Iris pigment epithelial cell (primary cell): ENCODE data around the gene PIP5KL1.

ENCODE experiments used
- DNase-seq: peaks from one replicate; pipeline ENCODE4 v3.0.0-alpha.2; 2011; ENCODE audit warnings: low read depth

Gene PIP5KL1

DNA sequence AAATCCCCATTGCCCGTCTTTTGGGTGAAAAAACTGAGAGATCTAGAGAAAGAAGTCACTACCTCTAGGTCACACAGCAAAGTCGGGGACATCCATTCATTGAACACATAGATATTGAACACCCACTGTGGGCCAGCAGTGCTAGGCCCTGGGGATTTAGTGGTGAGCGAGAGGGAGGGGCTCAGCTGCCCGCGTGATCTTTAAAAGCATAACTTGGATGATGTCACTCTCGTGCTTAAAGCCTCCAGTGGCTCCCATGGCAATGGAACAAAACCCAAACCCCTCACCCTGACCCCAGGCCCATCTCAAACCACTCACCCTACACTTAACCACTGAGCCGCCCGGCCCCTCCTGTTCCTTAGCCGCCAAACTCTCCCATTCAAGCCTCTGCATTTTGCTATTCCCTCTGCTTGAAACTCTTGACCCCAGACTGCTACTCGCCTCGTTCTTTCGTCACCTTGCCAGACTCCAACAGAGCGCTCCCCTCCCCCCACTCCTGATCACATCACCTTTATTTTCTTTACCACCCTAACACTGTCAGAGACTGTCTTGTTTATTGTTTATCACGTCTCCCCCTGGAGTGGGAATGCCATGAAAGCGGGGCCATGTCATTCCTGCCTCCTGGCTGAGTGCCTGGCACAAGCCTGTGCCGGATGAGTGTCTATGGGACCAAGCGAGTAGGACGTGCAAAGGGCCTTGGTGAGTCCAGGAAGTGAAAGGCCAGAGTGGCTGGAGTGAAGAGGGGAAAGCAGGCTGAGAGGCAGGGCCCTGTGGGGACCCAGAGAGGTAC, 710 bp upstream of the PIP5KL1 start:
- DNase-seq: peak; percentile 80

DNA sequence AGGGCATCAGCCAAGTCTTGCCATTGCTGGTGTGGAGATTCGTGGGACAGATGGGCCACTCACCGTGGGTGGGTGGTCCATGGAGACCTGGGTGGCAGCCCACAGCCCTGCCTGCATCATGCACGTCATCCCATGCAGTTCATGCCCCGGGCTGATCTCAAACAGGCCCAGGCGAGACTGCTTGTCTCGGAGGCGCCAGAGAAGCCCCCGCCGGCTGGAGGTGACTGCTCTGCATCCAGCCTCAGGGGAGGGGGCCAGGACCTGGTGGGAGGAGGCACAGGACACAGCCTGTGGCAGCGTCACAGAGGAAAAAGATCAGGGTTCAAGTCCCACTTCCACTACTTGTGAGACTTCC, 975 bp downstream of the PIP5KL1 start:
- DNase-seq: no peak

DNA sequence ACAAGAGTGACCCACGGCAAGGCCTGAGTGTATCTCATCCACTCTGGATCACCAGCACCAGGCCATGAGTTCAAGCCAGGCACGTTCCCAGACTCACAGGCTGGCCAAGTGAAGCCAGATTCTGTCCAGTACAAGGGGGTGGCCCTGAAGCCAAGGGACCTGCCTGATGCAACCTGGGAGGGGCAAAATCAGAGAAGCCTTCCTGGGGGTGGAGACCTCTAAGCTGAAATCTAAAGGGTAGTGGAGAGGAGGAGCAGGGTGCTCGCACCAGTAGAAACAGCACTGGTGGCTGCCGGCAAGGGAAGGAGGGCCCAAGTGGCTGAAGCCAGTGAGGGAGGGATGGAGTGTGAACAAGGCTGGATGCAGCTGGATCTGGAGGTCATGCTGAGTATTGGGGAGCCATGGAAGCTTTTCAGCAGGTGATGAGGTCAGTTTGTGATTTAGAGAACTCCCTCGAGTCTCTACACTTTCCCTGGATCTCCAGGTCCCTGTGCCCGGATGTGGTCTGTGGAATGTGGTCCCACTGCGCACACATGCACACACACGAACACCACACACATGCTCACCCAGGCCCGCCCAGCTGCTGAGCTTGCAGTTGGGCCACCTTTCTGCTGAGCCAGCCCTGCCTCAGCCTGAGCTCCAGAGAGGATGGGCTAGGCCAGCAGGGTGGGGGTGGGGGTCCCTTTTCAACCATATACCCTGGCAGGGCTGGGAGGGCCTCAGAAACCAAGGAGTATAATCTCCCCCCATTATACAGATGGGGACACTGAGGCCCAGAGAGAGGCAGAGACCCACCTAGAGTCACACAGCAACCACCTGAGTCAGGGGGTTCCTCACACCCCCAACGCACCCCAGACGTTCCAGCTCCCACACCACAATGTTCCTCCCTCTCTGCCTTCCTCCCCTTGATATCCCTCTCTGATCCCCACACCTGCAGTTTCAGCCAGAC, 1.6 kb downstream of the PIP5KL1 start:
- DNase-seq: no peak

DNA sequence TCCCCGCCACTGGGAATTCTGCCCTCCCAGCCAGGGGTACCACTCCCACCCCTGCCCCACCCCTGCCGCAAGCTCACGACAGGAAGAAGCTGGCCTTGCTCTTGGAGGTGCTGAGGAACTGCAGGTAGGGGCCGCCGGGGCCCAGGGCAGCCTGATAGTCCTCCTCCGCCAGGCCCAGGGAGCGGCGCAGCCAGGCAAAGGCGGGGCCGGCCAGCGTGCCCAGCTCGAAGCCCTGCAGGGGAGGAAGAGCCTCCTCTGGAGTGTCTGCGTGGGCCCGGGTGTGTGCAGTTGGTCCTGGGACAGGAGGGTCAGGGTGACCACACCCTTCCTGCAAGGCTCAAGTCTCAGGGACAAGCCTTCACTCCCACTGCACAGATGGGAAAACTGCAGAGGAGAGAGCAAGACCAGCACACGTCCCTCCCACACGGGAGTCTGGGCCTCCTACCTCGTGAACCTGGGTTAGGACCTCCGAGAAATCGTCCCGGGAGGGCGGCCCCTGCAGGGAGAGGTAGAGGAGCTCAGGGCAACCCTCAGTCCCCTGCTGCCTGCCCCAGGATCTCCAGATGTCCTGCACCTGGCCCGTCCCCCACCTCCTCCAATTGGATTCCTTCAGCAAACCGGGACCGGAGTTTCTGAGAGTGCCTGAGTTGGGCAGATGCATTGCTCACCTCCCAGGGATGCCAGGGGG, 2.4 kb downstream of the PIP5KL1 start:
- no peak for DNase-seq

DNA sequence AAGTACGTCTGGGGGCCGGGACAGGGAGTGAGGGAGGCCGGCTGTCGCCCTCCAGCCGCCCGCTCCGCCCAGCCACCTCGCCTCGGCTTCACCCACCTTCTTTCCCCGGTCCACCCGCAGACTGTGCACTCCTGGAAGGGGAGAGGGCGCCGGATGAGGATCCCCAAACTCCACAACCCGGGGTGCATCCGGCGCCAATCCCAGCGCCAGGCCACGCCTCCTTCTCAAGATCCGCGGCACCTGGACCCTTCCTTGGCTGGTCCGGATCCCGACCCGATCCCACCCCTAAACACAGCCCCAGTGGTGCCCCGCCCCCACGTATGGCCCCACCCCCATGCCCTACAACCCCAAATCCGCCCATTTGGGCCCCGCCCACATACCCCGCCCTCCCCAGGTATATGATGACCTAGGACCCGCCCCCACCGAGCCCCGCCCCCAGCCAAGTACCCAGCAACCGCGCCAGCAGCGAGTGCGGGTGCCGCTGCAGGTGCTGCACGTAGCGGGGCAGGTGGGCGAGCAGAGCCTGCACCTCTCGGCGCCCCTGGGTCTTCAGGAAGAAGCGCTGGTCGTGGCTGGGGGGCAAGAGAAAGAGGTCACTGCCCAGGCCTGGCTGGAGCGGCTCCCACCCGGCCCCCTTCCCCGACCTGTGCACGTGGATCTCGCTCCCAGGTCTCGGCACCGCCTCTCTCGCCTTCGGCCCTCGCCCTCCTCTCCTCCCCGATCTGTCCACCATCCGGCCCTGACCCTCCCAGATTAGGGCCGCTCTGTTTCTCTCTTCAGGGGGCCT, 3.2 kb downstream of the PIP5KL1 start:
- DNase-seq: no peak

DNA sequence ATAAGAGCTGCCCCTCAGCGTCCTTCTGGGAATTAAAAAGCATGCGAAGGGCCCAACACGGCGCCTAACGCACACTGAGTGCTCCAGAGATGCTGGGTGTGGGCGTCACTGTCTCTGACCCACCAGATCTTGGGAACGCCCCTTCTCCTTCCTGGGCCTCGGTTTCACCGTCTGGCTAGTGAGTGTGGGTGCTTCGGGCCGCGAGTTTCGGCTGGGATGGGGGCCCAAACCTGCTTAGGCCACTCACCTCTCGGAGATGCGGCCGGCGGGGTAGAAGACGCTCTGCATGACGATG, 3.7 kb downstream of the PIP5KL1 start:
- DNase-seq: no peak

DNA sequence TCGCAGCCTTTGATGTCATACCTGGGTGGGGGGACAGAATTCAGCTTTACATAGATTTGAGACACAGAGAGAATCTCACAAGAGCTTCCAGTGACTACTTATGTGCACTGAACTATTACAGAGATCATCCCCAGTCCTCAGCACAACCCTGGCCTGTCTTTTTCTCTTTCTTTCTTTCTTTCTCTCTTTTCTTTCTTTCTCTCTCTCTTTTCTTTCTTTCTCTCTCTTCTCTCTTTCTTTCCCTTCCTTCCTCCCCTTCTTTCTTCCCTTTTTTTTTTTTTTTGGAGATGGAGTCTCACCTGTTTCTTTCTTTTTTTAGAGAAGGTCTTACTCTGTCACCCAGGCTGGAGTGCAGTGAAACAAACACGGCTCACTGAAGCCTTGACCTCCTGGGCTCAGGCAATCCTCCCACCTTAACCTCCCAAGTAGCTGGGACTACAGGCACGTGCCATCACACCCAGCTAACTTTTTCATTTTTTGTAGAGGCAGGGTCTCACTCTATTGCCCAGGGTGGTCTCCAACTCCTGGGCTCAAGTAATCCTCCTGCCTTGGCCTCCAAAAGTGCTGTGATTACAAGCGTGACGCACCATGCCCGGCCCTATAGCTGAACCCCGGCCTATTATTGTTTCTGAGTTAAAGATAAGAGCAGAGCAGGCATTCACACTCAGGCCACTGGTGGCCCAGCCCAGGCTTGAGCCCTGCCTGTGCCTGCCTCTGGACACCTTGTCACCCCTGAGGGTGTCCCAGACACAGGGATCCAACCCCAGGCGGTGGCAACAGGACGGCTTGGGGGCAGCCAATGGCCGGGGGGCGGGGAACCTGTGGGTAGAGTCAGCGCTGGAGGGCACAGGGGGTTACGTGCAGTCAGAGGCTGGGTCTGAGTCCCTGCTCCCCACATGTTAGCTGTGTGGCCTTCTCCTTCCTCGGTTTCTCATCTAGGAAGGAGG, 4.3 kb downstream of the PIP5KL1 start:
- no peak for DNase-seq

DNA sequence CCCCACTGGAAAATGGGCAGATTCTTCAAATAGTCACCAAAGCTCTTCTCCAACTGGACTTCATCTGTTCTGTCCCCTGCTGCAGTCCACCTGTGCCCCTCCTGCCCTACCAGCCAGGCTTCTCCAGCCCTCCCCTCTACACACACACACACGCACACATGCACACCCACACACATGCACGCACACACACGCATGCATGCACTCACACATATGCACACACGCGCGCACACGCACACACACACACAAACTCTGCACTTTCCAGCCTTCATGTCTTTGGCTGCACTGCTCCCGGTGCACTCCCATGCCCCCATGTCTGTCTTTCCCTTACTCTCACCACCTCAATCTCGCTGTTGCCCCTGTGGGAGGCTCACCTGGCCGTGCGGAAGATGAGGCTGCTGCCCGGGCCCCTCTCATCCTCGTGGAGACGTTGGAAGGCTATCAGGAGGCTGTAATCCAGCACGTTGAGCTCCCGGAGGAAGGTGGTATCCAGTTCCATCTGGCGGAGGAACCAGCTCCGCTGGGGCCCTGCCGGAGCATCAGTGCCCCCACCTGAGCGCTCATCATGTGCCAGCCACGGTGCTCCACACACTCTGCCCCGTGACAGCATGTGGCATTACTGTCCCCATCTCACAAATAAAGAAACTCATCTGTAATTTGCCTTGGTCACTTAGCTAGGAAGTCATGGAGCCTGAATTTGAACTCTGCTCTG, 5.7 kb downstream of the PIP5KL1 start:
- DNase-seq: no peak

DNA sequence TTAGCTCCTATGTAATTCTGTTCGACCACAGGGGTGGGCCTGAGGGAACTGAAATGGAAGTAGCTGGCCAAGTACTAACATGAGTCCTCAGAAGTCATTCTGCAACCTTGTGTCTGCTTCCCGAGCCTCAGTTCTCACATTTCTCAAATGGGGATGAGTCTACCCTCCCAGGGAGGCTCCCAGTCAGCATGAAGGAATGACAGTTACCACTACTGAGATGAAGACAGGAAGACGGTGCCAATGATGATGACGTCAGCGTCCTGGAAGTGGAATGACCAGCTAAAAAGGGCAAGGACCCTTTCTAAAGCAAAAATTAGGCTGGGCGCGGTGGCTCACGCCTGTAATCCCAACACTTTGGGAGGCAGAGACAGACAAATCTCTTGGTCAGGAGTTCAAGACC, 6.8 kb downstream of the PIP5KL1 start:
- DNase-seq: peak; percentile 95

DNA sequence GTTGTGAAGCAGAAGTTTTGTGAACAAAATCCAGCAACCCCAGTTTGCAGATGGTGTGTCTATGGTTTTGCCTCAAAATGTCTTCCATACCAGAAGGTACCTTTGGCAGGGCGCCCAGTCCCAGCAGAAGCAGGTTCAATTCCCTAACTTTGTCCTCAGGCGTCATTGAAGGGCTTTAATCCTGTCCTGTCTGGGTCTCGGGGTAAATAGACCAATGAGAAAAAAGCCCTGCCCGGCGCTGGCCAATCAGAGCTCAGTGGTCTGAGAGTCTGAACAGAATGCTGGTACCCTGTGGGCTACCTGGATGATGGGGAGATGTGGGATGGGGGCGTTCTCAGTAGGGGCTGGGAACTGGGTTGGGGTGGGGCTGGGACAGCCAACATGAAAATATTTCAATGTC, 7.5 kb downstream of the PIP5KL1 start:
- no peak for DNase-seq

DNA sequence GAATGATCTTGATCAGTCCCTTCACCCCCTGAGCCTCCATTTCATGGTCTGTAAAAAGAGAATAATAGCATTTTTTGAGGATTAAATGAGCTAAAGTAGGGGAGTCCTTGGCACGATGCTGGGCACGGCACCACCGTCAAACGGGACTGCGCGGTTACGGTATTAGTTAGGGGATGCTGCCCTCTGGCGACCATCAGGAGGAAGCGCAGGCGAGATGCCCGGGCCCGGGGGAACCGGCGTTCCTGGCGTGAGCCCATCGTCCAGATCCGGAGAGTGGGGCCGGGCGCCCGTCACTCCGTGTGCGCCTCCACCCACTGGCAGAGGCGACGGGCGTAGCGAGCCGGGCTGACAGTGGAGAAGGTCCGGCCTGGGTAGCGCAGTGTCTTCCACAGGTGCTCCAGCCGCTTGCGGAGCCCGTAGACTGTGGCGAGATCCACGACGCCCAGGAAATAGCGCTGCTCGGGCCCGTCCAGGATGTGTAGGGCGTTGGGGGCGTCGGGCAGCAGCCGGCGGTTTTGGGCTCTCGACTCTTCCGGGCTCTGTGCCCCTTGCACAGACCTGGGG, 8.9 kb downstream of the PIP5KL1 start:
- DNase-seq: peak; percentile 34

DNA sequence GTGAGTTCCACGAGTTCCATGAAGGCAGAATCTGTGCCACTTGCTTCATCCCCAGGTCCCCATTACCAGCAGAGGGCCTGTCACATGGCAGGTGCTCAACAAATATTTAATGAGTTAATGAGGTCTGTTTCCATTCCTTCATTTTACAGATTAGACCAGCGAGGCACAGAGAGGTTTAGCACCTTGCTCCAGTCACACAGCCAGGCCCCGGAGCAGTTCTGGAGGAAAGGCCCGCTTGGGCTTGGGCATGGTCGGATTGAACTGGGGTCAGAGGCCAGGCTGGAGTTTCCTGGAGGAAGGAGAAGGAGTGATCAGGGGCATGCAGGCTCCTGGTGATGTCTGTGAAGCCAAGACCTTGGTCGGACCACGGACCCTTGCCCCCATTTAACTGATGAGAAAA, 9.8 kb downstream of the PIP5KL1 start:
- no peak for DNase-seq

DNA sequence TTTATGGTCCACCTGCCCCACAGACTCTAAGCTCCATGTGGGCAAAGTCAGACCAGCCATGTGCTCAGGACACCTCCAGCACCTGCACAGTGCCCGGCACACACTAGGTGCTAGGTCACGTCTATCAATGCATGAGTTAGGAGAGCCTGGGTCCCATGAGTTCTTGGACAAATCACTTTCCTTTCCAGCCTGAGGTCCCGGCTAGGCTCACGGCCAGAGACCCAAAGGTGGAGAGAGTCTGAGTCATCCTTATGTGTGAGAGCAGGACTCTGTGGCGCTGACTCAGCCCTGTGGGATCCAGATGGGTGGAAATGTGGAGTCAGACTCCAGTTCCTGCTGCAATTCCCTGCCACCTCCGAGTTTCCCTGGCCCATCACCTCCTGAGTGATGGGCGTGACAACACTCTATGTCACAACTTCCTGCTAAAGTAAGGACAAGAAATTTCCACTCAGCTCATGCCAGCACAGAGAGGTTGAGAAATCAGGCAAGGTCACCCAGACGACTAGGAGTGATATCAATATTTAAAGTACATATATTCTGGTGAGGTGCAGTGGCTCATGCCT, 11.2 kb downstream of the PIP5KL1 start:
- peak; percentile 99 for DNase-seq

DNA sequence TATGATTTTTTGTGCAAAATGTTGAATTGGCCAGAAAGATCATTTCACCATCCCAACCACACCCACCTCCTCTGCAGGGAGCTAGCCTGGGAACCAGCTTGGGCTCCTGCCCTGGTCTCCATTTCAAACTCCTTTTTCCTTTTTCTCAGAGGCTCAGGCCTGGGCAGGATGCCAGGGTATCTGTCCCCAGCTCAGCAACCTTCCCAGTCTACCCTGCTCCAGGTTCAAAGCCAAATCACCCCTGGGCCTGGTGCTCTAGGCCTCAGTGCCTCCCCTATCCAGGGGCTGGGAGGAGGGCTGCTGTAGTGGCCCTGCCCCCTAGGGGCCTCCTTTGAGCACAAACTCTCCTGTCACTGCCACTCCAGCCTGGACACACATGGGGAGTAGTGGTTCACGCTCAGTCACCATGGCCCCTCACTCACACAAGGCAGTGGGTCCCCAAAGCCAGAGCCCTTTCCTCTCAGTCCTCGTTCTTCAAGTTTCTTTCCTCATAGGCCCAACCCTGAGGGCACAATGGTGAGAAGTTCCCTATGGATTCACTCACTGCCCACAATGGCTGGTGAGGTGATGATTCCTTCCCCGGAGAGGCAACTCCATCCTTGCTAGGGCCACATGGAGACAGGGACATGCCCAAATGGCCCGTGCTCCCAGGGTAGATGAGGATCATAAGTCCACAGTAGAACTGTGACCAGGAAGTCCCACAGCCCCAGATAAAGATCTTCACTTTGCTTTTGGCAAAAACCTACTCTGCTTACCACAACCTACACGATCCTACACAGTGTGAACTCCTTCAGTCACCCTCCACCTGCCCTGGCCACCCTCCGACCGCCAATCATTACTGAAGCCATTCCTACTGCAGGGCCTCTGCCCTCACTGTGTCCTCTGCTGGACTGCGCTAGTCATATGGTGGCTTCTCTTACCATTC, 12.1 kb downstream of the PIP5KL1 start:
- DNase-seq: peak; percentile 30

DNA sequence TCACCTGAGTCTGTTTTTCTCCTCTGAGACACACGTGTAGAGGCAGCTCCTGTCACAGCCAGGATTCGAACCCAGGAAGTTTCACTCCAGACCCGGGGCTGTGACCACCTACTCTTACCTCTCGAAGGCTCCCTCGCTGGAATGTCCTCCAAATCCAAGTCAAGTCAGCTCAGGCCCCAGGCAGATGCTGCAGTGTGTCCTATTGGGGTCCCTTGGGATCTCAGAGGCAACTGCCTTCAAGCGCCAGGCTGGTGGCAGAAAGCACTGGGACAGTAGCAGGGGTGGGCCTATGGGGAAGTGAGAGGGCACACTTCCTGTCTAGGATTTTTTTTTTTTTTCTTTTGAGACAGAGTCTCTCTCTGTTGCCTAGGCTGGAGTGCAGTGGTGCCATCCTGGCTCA, 13.0 kb downstream of the PIP5KL1 start:
- DNase-seq: no peak

DNA sequence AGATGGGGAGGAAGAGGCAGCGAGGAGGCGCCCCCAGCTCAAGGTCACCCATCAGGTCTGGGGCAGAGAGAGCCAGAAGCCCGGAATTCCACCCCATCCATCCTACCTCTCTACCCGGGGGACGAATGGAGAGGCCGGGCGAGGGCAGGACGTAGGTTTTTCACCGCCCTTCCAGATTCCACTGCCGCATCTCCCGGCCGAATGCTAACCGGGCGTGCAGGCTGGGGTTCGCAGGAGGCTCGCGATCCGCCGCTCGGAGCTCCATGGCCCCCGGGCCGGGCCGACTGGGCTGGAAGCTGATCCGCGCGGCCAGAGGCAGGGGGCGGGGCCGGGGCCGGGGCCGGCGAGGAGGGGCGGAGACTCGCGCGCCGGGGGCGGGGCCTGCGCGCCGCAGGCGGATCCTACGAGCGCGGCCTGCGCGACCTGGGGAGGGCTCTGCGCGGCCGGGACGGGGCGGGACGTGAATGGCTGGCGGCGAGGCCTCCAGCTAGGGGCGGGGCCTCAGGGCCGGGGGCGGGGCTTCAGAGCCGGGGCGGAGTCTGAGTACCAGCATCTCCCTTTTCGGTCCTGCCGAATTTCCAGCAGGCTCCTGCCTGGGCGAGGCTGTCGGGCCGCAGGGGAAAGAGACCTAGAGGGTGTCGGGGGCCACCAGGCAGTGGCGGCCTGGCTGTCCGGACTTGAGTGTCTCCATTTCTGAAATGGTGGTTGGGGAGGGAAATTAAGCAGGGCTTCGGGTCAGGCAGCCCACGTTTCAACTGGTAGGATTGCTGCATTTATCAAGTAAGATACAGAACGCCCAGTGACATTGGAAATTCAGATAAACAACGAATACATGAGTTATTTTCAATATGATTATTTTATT, 13.6 kb downstream of the PIP5KL1 start, which contains the start of gene ST6GALNAC4:
ST6GALNAC4 (minus strand) TSS at position 322 of the 862 bp plus-strand sequence. CDS start 622 bp downstream, outside the sequence.
- peak; percentile 90 for DNase-seq
